ENCODE results near the gene RNU5B-1. TPM values are rescaled to one million over a fixed set of nuclear protein-coding genes. Genes with fewer than 3 reads are reported as not detected.

RNU5B-1 gene
- polyA plus RNA-seq, 3 donors: not detected

GRCh38 chr15:65278480-65278879, 26.0 kb upstream of the RNU5B-1 start:
- no peaks in the 10 kb centered on the region for H3K27me3 Mint-ChIP-seq (ENCODE audit: low read depth in 3 of 3)
- H4K20me1 ChIP-seq (ENCODE audit: insufficient read depth, low read length): no peaks in the 10 kb centered on the region
- H3K27me3 ChIP-seq (ENCODE audit: control insufficient read depth in 2 of 2, insufficient read depth in 2 of 2, low read length in 2 of 2): no peaks in the 10 kb centered on the region
- H3K4me3 Mint-ChIP-seq: no peak overlapping the region
- TF ChIP-seq CTCF (IDR thresholded peaks at IDR 0.05): no peak
- no peaks in the 10 kb centered on the region for H3K4me1 ChIP-seq (ENCODE audit: control insufficient read depth in 1 of 2, insufficient read depth in 2 of 2, low read length in 2 of 2)
- no peaks in the 10 kb centered on the region for H3K36me3 ChIP-seq (replicated peaks in 1 of 2; ENCODE audit: control insufficient read depth in 1 of 2, insufficient read depth in 2 of 2, low read length in 2 of 2)
- H3K4me1 Mint-ChIP-seq: peaks cover 3% of the 10 kb centered on the region
- no peak overlapping the region for H3K27ac Mint-ChIP-seq
- no peak overlapping the region for H3K27ac ChIP-seq (ENCODE audit: low read depth in 1 of 2, low read length in 2 of 2)
- no peaks in the 10 kb centered on the region for H3K9me3 Mint-ChIP-seq
- H3K9me3 ChIP-seq (replicated peaks in 1 of 2; ENCODE audit: control insufficient read depth in 1 of 2, insufficient read depth in 1 of 2, low read length in 2 of 2): no peaks in the 10 kb centered on the region
- WGBS (ENCODE audit: insufficient coverage): 100% methylated on average over 1 of the region's 1 CpG
- H3K36me3 Mint-ChIP-seq: peaks cover 2 to 11% of the 10 kb centered on the region in 2 donors
- H3K9ac ChIP-seq (ENCODE audit: insufficient read depth, low read length, poor library complexity, severe bottlenecking): no peak overlapping the region
- intact Hi-C loops (cut with micrococcal nuclease): no loop called here
- no peak overlapping the region for H3K4me2 ChIP-seq (replicated peaks; ENCODE audit: extremely low read depth, low read length, poor library complexity, severe bottlenecking)
- DNase-seq: no peak
- H3K4me3 ChIP-seq (replicated peaks in 1 of 3; ENCODE audit: low read depth in 2 of 3, low read length in 3 of 3): no peak overlapping the region
- H3K79me2 ChIP-seq (ENCODE audit: insufficient read depth, low read length): no peaks in the 10 kb centered on the region
- H2AFZ ChIP-seq (ENCODE audit: insufficient read depth, low read depth, low read length, poor library complexity, severe bottlenecking): no peak overlapping the region

GRCh38 chr15:65285291-65286068, 19.0 kb upstream of the RNU5B-1 start:
- 100% methylated on average over 3 of the region's 10 CpGs for WGBS (ENCODE audit: insufficient coverage)
- H3K27ac ChIP-seq (ENCODE audit: low read depth in 1 of 2, low read length in 2 of 2): no peak overlapping the region
- peak overlapping the region; percentile 87 to 89 for H3K4me3 Mint-ChIP-seq

More at GRCh38 chr15:65285291-65286068, 19.0 kb upstream of the RNU5B-1 start:
- TF ChIP-seq CTCF (IDR thresholded peaks at IDR 0.05): no peak
- H3K36me3 ChIP-seq (replicated peaks in 1 of 2; ENCODE audit: control insufficient read depth in 1 of 2, insufficient read depth in 2 of 2, low read length in 2 of 2): no peaks in the 10 kb centered on the region
- H3K4me3 ChIP-seq (replicated peaks in 1 of 3; ENCODE audit: low read depth in 2 of 3, low read length in 3 of 3): peak overlapping the region; percentile 80 to 91 (median 86)
- H4K20me1 ChIP-seq (ENCODE audit: insufficient read depth, low read length): no peaks in the 10 kb centered on the region
- H3K36me3 Mint-ChIP-seq: peaks cover 4 to 6% of the 10 kb centered on the region in 2 donors
- no peaks in the 10 kb centered on the region for H3K9me3 ChIP-seq (replicated peaks in 1 of 2; ENCODE audit: control insufficient read depth in 1 of 2, insufficient read depth in 1 of 2, low read length in 2 of 2)
- peaks cover 17 to 21% of the 10 kb centered on the region in 2 donors for H3K4me1 ChIP-seq (ENCODE audit: control insufficient read depth in 1 of 2, insufficient read depth in 2 of 2, low read length in 2 of 2)
- peak overlapping the region; percentile 98 for H3K4me2 ChIP-seq (replicated peaks; ENCODE audit: extremely low read depth, low read length, poor library complexity, severe bottlenecking)
- peak overlapping the region; percentile 100 for H2AFZ ChIP-seq (ENCODE audit: insufficient read depth, low read depth, low read length, poor library complexity, severe bottlenecking)
- H3K4me1 Mint-ChIP-seq: peaks cover 18% of the 10 kb centered on the region
- no peak for DNase-seq
- no peaks in the 10 kb centered on the region for H3K27me3 ChIP-seq (ENCODE audit: control insufficient read depth in 2 of 2, insufficient read depth in 2 of 2, low read length in 2 of 2)
- peak overlapping the region; percentile 80 for H3K9ac ChIP-seq (ENCODE audit: insufficient read depth, low read length, poor library complexity, severe bottlenecking)
- intact Hi-C loops (cut with micrococcal nuclease): no loop called here
- H3K9me3 Mint-ChIP-seq: no peaks in the 10 kb centered on the region
- no peaks in the 10 kb centered on the region for H3K79me2 ChIP-seq (ENCODE audit: insufficient read depth, low read length)
- H3K27ac Mint-ChIP-seq: peak overlapping the region in 3 of 7 donors; percentile 18 to 74 (median 22)
- H3K27me3 Mint-ChIP-seq (ENCODE audit: low read depth in 3 of 3): peaks cover 0 to 5% (median 0%) of the 10 kb centered on the region in 3 donors

All from CD14-positive monocyte (primary cell).